KMS-11 (cell line): Measurements from ENCODE around the gene MYL5.

Experiments used
- H2AFZ ChIP-seq: fragments of 200-600 bp; sonication (generic); 2 replicates; pipeline ENCODE4 v1.6.1; 2016; ENCODE audit warnings: antibody characterized with exemption, mixed run types, low read depth
- H3K27ac ChIP-seq: fragments of 200-600 bp; sonication (generic); 2 replicates; pipeline ENCODE4 v1.6.1; 2016; ENCODE audit warnings: mild to moderate bottlenecking, mixed run types
- H3K27me3 ChIP-seq: fragments of 200-600 bp; sonication (generic); 2 replicates; pipeline ENCODE4 v1.6.1; 2017; ENCODE audit warnings: mild to moderate bottlenecking, low read depth, mixed run types, moderate library complexity; ENCODE audit not compliant: insufficient read depth
- H3K36me3 ChIP-seq: fragments of 200-600 bp; sonication (generic); 2 replicates; pipeline ENCODE4 v1.6.1; 2017; ENCODE audit warnings: mild to moderate bottlenecking, mixed run types; ENCODE audit not compliant: insufficient read depth
- H3K4me1 ChIP-seq: fragments of 200-600 bp; sonication (generic); 2 replicates; pipeline ENCODE4 v1.6.1; 2016; ENCODE audit warnings: mild to moderate bottlenecking, low read depth, mixed run types; ENCODE audit not compliant: poor library complexity, severe bottlenecking
- H3K4me2 ChIP-seq: fragments of 200-600 bp; sonication (generic); 2 replicates; pipeline ENCODE4 v1.7.0; 2016; ENCODE audit warnings: mild to moderate bottlenecking, mixed run types
- H3K4me3 ChIP-seq: fragments of 200-600 bp; sonication (generic); IDR thresholded peaks from 2 replicates; pipeline ENCODE4 v1.6.1; 2017; ENCODE audit warnings: low read depth, low read length, mixed read lengths; ENCODE audit not compliant: insufficient read depth
- H3K79me2 ChIP-seq: fragments of 200-600 bp; sonication (generic); 2 replicates; pipeline ENCODE4 v1.6.1; 2016; ENCODE audit warnings: low read depth, mixed run types; ENCODE audit not compliant: insufficient read depth
- H3K9ac ChIP-seq: fragments of 200-600 bp; sonication (generic); 2 replicates; pipeline ENCODE4 v1.6.1; 2016; ENCODE audit warnings: mild to moderate bottlenecking, mixed run types
- H4K20me1 ChIP-seq: fragments of 200-600 bp; sonication (generic); 2 replicates; pipeline ENCODE4 v1.6.1; 2016; ENCODE audit warnings: mild to moderate bottlenecking, mixed run types; ENCODE audit not compliant: insufficient read depth
- CTCF ChIP-seq: fragments of 200-600 bp; sonication (generic); conservative IDR thresholded peaks from 2 replicates; pipeline ENCODE4 v1.6.1; 2017; ENCODE audit warnings: low read depth, mild to moderate bottlenecking, antibody characterized with exemption, low read length, moderate library complexity, mixed read lengths

MYL5 gene

GRCh38 chr4:676871-677235, 2.5 kb downstream of the MYL5 start:
- Histone ChIP-seq H3K27me3 (no peaks in the 10 kb centered on the region), H3K4me3 (no peak overlapping the region), H2AFZ (no peak overlapping the region), H3K4me1 (peaks cover 3% of the 10 kb centered on the region), H3K9ac (no peak overlapping the region), H3K36me3 (no peaks in the 10 kb centered on the region), H3K27ac (no peak overlapping the region), H3K79me2 (no peaks in the 10 kb centered on the region), H4K20me1 (no peaks in the 10 kb centered on the region), H3K4me2 (no peak overlapping the region)
- TF ChIP-seq CTCF, result no peak

GRCh38 chr4:677431-678293, 3.3 kb downstream of the MYL5 start:
- peaks cover 3% of the 10 kb centered on the region for H3K4me1 ChIP-seq
- no peaks in the 10 kb centered on the region for H4K20me1 ChIP-seq
- no peaks in the 10 kb centered on the region for H3K27me3 ChIP-seq
- no peak overlapping the region for H2AFZ ChIP-seq
- H3K79me2 ChIP-seq, result no peaks in the 10 kb centered on the region
- TF ChIP-seq CTCF, result no peak
- H3K9ac ChIP-seq, result no peak overlapping the region
- no peaks in the 10 kb centered on the region for H3K36me3 ChIP-seq
- H3K4me3 ChIP-seq, result no peak overlapping the region
- H3K27ac ChIP-seq, result no peak overlapping the region
- H3K4me2 ChIP-seq, result no peak overlapping the region

- Histone ChIP-seq H2AFZ (no peak overlapping the region), H3K27ac (no peak overlapping the region), H4K20me1 (no peaks in the 10 kb centered on the region), H3K4me1 (peaks cover 3% of the 10 kb centered on the region), H3K9ac (no peak overlapping the region), H3K4me2 (no peak overlapping the region), H3K27me3 (no peaks in the 10 kb centered on the region), H3K4me3 (no peak overlapping the region), H3K36me3 (no peaks in the 10 kb centered on the region), H3K79me2 (no peaks in the 10 kb centered on the region)
- TF ChIP-seq CTCF, result no peak
Measured at GRCh38 chr4:678331-679103, 4.2 kb downstream of the MYL5 start.

GRCh38 chr4:679104-679481, 4.8 kb downstream of the MYL5 start:
- Histone ChIP-seq H3K4me1 (peaks cover 3% of the 10 kb centered on the region), H3K27me3 (no peaks in the 10 kb centered on the region)
- no peak for TF ChIP-seq CTCF

More at GRCh38 chr4:679104-679481, 4.8 kb downstream of the MYL5 start:
- no peak overlapping the region for H3K4me2 ChIP-seq
- H3K9ac ChIP-seq, result no peak overlapping the region
- H3K27ac ChIP-seq, result no peak overlapping the region
- H3K79me2 ChIP-seq, result no peaks in the 10 kb centered on the region
- H3K4me3 ChIP-seq, result no peak overlapping the region
- H2AFZ ChIP-seq, result no peak overlapping the region
- H4K20me1 ChIP-seq, result no peaks in the 10 kb centered on the region
- no peaks in the 10 kb centered on the region for H3K36me3 ChIP-seq
